ENCODE results near the gene MRPL32.

DNA sequence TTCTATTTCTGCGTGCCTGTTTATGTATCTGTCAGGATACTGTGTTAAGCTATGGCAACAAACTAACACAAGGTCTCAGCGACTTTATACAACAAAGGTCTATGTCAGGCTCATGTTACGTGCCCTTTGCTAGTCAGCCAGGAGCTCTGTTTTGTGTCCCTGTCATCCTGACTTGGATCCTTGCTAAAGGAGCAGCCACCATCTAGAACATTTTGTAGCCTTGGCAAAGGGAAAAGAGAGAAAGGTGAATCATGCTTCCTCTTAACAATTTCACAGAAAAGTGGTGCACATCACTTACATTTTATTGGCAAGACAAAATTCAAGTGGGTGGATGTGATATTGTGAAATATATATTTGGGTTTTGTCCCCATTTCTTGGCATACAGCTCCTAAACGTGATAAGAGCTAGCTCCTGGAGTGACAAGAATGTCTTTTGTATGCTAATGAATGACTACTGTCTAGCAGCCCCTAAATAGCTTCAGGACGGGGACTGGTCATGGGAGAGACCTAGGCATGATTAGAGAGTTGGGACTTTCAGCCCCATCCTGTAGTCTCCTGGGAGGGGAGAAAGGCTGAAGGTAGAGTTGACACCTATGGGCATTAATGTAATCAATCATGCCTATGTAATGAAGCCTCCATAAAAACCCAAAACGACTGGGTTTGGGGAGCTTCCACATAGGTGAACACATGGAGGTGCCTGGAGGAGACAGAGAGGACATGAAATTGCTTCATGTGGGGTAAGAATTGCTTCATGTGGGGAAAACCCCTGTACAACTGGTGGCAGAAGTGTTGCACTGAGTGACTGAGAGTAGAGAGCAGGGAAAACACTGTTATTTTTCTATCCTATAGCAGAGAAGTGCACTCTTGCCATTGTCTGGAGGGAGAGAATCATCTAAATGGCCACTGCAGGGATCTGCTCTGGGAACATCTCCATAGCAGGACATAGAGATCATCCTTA is 33.0 kb downstream of the MRPL32 start:
- TF ChIP-seq, protein P1, sequence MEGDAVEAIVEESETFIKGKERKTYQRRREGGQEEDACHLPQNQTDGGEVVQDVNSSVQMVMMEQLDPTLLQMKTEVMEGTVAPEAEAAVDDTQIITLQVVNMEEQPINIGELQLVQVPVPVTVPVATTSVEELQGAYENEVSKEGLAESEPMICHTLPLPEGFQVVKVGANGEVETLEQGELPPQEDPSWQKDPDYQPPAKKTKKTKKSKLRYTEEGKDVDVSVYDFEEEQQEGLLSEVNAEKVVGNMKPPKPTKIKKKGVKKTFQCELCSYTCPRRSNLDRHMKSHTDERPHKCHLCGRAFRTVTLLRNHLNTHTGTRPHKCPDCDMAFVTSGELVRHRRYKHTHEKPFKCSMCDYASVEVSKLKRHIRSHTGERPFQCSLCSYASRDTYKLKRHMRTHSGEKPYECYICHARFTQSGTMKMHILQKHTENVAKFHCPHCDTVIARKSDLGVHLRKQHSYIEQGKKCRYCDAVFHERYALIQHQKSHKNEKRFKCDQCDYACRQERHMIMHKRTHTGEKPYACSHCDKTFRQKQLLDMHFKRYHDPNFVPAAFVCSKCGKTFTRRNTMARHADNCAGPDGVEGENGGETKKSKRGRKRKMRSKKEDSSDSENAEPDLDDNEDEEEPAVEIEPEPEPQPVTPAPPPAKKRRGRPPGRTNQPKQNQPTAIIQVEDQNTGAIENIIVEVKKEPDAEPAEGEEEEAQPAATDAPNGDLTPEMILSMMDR (IDR thresholded peaks at IDR 0.05; ENCODE audit: borderline replicate concordance, extremely low read depth, low read length, poor library complexity, severe bottlenecking), result no peak
- TF ChIP-seq EZH2 (IDR thresholded peaks at IDR 0.05; ENCODE audit: borderline replicate concordance, low read depth, low read length, severe bottlenecking), result no peak
